ENCODE results near the gene HOXB5. TPM values are rescaled to one million over a fixed set of nuclear protein-coding genes. Genes with fewer than 3 reads are reported as not detected.

Gene HOXB5
- total and polyA plus RNA-seq, 2 experiments from 2014 or later, result 0.24 to 1.9 TPM

GRCh38 chr17:48564188-48565021 lies 29.2 kb downstream of the HOXB5 start:
- Histone ChIP-seq H3K36me3 (no peaks in the 10 kb centered on the region), H3K27ac (no peak overlapping the region), H3K9me3 (ENCODE audit: low read depth) (no peaks in the 10 kb centered on the region), H3K4me1 (ENCODE audit: low read depth) (peaks cover 37% of the 10 kb centered on the region), H3K4me3 (peak overlapping the region; percentile 34), H3K27me3 (peaks cover 100% of the 10 kb centered on the region)
- peak in 1 of 2 donors; percentile 43 for DNase-seq (ENCODE audit: low read depth in 1 of 2, low spot score in 1 of 2)
- no peak for TF ChIP-seq CTCF (IDR thresholded peaks at IDR 0.05; ENCODE audit: low read depth, low read length)

- no peak for DNase-seq (ENCODE audit: low read depth in 1 of 2, low spot score in 1 of 2)
- H3K9me3 ChIP-seq (ENCODE audit: low read depth), result no peaks in the 10 kb centered on the region
- peaks cover 100% of the 10 kb centered on the region for H3K27me3 ChIP-seq
- H3K27ac ChIP-seq, result no peak overlapping the region
- H3K4me1 ChIP-seq (ENCODE audit: low read depth), result peaks cover 40% of the 10 kb centered on the region
- TF ChIP-seq CTCF (IDR thresholded peaks at IDR 0.05; ENCODE audit: low read depth, low read length), result no peak
- peak overlapping the region; percentile 34 for H3K4me3 ChIP-seq
- H3K36me3 ChIP-seq, result no peaks in the 10 kb centered on the region
These were observed 29.8 kb downstream of the HOXB5 start for GRCh38 chr17:48563867-48564187.

GRCh38 chr17:48563385-48563838 lies 30.2 kb downstream of the HOXB5 start:
- H3K36me3 ChIP-seq, result no peaks in the 10 kb centered on the region
- H3K9me3 ChIP-seq (ENCODE audit: low read depth), result no peaks in the 10 kb centered on the region
- peaks cover 39% of the 10 kb centered on the region for H3K4me1 ChIP-seq (ENCODE audit: low read depth)
- DNase-seq (ENCODE audit: low read depth in 1 of 2, low spot score in 1 of 2), result no peak
- H3K27me3 ChIP-seq, result peaks cover 100% of the 10 kb centered on the region
- no peak for TF ChIP-seq CTCF (IDR thresholded peaks at IDR 0.05; ENCODE audit: low read depth, low read length)
- H3K4me3 ChIP-seq, result no peak overlapping the region
- H3K27ac ChIP-seq, result no peak overlapping the region

- Histone ChIP-seq H3K9me3 (ENCODE audit: low read depth) (no peaks in the 10 kb centered on the region), H3K4me1 (ENCODE audit: low read depth) (peaks cover 35% of the 10 kb centered on the region), H3K36me3 (no peaks in the 10 kb centered on the region), H3K27me3 (peaks cover 100% of the 10 kb centered on the region), H3K27ac (no peak overlapping the region), H3K4me3 (no peak overlapping the region)
- no peak for TF ChIP-seq CTCF (IDR thresholded peaks at IDR 0.05; ENCODE audit: low read depth, low read length)
- DNase-seq (ENCODE audit: low read depth in 1 of 2, low spot score in 1 of 2), result no peak
These were observed 30.6 kb downstream of the HOXB5 start for GRCh38 chr17:48562934-48563333.

GRCh38 chr17:48561884-48562810 lies 31.4 kb downstream of the HOXB5 start:
- no peaks in the 10 kb centered on the region for H3K9me3 ChIP-seq (ENCODE audit: low read depth)
- no peak for DNase-seq (ENCODE audit: low read depth in 1 of 2, low spot score in 1 of 2)
- H3K4me1 ChIP-seq (ENCODE audit: low read depth), result peaks cover 42% of the 10 kb centered on the region
- no peak overlapping the region for H3K27ac ChIP-seq
- no peaks in the 10 kb centered on the region for H3K36me3 ChIP-seq
- TF ChIP-seq CTCF (IDR thresholded peaks at IDR 0.05; ENCODE audit: low read depth, low read length), result peak; percentile 26
- H3K27me3 ChIP-seq, result peaks cover 100% of the 10 kb centered on the region
- H3K4me3 ChIP-seq, result no peak overlapping the region
